GM10266 (cell line): ENCODE results near the gene FAM163B.

ENCODE experiments used
- DNase-seq: peaks from one replicate; pipeline ENCODE4 v3.0.0; 2012; ENCODE audit errors: extremely low spot score
- TF ChIP-seq, protein P1 (sequence below): IDR thresholded peaks from 2 replicates; pipeline ENCODE4 v1.5.1; 2012; ENCODE audit warnings: mild to moderate bottlenecking, low read depth; ENCODE audit not compliant: control insufficient read depth, insufficient read depth; ENCODE audit errors: missing control alignments

The FAM163B gene

GRCh38 chr9:133608382-133608781, 807 bp downstream of the FAM163B start:
- DNase-seq, result no peak

GRCh38 chr9:133607976-133608375, 1.2 kb downstream of the FAM163B start:
- TF ChIP-seq, protein P1, sequence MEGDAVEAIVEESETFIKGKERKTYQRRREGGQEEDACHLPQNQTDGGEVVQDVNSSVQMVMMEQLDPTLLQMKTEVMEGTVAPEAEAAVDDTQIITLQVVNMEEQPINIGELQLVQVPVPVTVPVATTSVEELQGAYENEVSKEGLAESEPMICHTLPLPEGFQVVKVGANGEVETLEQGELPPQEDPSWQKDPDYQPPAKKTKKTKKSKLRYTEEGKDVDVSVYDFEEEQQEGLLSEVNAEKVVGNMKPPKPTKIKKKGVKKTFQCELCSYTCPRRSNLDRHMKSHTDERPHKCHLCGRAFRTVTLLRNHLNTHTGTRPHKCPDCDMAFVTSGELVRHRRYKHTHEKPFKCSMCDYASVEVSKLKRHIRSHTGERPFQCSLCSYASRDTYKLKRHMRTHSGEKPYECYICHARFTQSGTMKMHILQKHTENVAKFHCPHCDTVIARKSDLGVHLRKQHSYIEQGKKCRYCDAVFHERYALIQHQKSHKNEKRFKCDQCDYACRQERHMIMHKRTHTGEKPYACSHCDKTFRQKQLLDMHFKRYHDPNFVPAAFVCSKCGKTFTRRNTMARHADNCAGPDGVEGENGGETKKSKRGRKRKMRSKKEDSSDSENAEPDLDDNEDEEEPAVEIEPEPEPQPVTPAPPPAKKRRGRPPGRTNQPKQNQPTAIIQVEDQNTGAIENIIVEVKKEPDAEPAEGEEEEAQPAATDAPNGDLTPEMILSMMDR, result no peak
- no peak for DNase-seq

More at GRCh38 chr9:133608382-133608781, 807 bp downstream of the FAM163B start:
- TF ChIP-seq, protein P1, result no peak

- DNase-seq, result no peak
- TF ChIP-seq, protein P1, result no peak
Measured at GRCh38 chr9:133607381-133607780, 1.8 kb downstream of the FAM163B start.

DNA sequence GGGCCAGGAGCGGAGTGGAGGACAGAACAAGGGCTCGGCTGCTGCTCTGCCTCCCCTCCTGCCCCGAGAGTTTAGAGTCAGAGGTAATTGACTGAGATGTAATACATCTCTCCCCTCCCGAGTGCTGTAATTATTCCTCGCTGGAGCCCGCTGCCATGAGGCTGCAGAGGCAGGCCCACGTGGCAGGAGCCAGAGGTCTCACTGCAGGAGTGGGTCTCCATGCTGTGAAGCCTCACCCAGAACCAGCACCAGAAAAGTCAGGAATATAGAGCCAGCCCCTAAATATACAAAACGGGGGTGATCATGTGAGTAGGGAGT, 2.5 kb downstream of the FAM163B start:
- DNase-seq, result no peak
- TF ChIP-seq, protein P1, result no peak

- TF ChIP-seq, protein P1, result no peak
Measured at GRCh38 chr9:133605856-133606707, 3.1 kb downstream of the FAM163B start.

GRCh38 chr9:133605446-133605845, 3.7 kb downstream of the FAM163B start:
- DNase-seq, result no peak
- TF ChIP-seq, protein P1, result no peak

More at GRCh38 chr9:133605856-133606707, 3.1 kb downstream of the FAM163B start:
- DNase-seq, result no peak

GRCh38 chr9:133604856-133605255, 4.3 kb downstream of the FAM163B start:
- DNase-seq, result no peak
- TF ChIP-seq, protein P1, result no peak
